ENCODE results near the gene HEXIM2.
A peak's percentile ranks its signal among the peaks of the same experiment; 100 is the strongest.

Gene HEXIM2

DNA sequence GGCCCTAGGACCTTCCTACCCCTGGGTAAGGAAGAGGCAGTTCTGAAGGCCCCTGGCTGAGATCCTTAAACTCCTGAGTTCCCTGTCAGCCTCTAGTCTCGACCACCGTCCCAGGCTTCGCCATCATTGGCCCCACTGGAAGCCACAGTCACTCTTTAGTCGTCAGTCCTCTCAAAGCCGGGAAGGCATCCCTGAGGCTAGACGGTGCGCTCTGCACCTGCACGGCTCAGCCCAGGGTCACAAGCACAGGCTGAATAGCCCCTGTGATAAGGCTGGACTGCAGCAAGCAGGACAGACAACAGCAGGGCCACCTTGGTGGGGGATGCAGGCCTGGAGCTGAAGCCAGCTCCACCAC is 16.7 kb upstream of the HEXIM2 start:
- DNase-seq (ENCODE audit: low read depth), result no peak

DNA sequence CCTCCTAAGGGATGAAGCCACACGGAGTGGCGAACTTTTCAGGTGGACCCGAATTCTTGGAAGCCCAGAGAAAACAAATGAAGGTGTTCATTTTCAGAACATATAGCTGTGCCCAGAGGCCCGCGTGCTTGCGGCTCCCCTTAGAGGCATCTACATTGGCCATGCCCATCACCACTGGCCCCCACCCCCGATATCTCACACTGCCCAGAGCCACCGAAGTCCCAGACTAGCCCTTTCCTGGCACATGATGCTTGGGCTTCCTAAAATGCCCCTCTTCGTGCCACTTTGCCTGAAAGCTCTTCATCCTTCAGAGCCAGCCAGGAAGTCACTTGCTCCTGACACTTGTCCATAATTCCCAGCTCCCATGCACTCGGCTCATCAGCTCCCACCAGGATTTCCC is 15.5 kb upstream of the HEXIM2 start:
- no peak for DNase-seq (ENCODE audit: low read depth)

DNA sequence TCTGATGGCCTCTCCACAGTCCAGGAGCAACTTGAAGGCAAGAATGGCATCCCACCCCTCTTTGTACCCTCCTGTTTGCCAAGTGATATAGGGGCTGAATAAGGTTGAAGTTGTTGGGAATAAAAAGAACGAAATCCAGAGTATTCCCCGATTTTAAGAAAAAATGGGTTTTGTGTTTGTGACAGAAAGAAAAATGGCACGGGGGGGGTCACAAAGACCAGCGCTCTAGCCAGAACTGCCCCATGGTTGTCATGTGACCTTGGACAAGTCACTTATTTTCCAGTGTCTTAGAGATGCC is 15.1 kb upstream of the HEXIM2 start:
- DNase-seq (ENCODE audit: low read depth), result no peak

DNA sequence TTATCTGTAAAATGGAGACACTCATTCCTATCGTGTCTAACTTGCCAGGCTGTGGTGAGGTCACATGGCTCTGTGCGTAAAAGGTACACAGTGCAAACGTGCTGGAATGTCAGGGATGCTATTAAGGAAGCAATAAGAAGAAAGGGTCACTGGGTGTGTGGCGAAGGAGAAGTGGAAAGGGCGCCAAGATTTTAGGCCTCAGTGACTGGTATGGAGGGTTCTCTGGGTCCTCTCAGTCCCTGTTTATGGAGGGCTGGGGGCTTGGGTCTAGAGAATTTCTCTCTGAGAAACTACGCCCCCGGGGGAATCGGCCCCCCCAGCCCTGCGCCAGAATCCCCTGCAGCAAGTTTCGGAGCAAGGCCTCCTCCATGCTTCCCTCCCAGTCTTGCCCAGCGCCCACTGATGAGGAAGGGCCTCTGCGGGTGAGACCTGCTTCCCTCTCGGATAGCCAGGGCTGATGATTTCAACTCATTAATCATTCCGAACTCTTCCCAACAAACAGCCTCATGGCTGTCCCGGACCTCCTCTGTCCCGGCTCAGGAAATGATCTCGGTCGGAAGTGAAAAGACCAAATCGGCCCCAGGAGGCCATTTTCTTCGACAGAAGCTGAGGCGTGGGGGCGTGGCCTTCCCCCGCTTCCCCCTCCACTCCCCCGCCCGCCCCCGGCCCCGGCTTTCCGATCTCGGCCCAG is 14.6 kb upstream of the HEXIM2 start:
- peak; percentile 41 for DNase-seq (ENCODE audit: low read depth)

DNA sequence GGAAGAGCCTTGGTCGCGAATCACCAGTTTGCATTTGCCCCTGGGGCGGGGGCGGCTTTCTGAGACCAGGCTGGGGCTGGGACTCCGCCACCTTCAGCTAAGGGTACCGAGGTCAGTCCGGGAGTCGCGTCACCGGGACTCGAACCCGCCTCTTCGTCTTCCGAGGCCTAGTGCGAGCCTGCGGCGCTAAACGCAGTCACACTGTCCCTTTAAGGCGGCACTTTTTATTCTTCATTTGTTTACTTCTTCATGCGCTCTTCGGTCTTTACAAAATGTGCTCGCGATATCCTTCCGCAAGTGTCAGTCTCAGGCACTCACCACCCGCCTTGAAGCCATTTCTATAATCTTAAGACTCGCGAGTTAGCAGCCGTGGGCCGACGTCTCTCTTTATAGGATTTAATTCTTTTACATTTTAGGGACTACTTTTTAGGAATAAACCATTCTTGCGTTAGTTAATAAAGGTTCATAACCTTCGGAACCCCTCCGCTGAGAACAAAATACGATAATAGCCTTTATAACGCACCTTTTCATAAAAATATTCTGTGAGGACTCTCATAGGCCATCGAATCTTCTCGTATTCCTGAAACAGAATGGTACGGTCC is 14.0 kb upstream of the HEXIM2 start:
- DNase-seq (ENCODE audit: low read depth), result peak; percentile 44

DNA sequence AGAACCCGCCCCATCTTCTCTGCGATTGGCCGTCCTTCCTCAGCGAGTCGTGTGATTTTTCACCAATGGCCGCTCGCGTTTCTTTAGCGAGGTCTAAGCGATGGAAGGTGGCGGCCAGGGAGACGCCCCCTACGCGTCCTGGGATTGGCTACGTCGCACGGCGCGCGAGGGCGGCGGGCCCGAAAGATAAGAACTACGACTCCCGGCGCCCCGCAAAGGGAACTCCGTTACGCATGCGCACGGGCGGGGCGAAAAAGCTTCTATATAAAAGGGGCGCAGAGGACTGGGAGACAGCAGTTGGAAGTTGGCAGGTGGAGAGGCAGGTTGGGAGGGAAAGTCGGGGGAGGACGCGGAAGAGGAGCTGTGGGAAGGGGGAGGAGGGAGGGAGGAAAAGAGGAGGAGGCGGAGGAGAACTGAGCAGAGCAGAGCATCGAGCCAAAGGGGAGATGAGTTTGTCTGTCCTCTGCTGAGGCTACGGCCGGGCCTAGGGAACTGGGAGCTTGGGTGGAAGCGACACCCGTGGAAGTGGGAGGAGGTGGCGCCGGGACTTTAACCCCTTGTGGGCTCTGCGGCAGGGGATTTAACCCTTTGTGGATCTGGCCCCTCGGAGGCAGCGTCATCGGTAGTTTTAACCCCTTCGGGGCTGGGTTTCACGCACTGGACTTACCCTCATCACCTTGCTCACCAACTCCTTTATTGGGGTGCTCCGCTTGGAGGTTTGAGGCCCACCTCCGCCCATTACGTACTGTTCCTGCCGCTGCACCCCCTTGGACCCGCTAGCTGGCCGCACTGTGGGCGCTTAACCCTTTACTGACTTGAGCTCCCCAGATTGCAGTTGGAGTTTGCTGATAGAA is 13.3 kb upstream of the HEXIM2 start, which contains the start of gene HEXIM1:
TSS of gene HEXIM1 (plus strand) at position 293 of the 854 bp plus-strand sequence. CDS start 716 bp downstream, outside the sequence.
- DNase-seq (ENCODE audit: low read depth), result peak; percentile 95

DNA sequence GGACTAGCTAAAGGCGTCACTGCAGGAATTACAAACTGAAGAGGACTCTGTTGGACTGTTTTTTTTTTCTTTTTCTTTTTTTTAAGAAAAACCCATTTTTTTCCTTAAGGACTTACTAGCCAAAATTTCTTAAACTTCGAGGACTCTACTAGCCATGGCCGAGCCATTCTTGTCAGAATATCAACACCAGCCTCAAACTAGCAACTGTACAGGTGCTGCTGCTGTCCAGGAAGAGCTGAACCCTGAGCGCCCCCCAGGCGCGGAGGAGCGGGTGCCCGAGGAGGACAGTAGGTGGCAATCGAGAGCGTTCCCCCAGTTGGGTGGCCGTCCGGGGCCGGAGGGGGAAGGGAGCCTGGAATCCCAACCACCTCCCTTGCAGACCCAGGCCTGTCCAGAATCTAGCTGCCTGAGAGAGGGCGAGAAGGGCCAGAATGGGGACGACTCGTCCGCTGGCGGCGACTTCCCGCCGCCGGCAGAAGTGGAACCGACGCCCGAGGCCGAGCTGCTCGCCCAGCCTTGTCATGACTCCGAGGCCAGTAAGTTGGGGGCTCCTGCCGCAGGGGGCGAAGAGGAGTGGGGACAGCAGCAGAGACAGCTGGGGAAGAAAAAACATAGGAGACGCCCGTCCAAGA is 12.5 kb upstream of the HEXIM2 start:
- no peak for DNase-seq (ENCODE audit: low read depth)

DNA sequence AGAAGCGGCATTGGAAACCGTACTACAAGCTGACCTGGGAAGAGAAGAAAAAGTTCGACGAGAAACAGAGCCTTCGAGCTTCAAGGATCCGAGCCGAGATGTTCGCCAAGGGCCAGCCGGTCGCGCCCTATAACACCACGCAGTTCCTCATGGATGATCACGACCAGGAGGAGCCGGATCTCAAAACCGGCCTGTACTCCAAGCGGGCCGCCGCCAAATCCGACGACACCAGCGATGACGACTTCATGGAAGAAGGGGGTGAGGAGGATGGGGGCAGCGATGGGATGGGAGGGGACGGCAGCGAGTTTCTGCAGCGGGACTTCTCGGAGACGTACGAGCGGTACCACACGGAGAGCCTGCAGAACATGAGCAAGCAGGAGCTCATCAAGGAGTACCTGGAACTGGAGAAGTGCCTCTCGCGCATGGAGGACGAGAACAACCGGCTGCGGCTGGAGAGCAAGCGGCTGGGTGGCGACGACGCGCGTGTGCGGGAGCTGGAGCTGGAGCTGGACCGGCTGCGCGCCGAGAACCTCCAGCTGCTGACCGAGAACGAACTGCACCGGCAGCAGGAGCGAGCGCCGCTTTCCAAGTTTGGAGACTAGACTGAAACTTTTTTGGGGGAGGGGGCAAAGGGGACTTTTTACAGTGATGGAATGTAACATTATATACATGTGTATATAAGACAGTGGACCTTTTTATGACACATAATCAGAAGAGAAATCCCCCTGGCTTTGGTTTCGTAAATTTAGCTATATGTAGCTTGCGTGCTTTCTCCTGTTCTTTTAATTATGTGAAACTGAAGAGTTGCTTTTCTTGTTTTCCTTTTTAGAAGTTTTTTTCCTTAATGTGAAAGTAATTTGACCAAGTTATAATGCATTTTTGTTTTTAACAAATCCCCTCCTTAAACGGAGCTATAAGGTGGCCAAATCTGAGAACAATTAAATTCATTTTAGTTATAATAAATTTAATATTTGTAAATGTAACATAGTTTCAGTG is 11.7 kb upstream of the HEXIM2 start:
- no peak for DNase-seq (ENCODE audit: low read depth)

DNA sequence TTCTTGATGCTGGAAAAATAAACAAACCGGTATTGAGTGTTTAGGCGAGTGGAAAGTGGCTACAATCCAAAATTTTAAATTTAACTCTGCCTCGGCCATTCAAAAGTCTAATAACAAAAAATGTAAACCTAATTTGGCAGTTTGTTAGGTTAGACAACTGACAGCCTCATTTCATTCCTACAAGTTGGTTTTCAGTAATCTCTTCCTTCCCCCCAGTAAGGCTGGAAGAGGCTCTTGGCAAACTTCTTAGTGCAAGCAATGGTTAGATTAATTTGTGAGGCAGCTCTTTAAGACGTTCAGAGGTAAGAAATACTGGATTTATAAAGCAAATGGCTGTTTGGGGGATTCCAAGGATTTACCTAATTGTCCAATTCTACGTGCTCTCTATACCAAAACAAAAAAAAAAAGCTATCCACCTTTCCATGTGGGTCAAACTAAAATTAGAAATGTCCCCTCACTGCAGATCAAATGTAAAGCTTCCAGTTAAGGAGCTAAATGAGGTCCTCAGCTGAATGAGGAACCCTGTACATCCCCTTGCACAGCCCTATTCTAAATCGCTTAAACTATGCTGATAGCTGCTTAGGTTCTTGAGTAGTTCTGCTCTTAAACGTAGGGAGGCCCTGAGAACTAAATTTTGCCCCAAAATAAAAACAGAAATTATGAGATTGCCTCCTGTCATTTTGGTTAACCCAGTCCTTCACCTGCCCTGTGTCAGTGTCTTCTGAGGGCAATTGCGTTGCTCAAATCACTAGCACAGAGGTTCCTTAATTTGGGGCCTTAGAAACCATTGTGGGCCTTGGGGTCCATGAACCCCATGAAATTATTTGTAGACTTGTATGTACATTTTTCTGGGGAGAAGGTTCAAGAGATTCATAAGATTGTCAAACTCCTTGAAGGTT is 10.5 kb upstream of the HEXIM2 start:
- no peak for DNase-seq (ENCODE audit: low read depth)

DNA sequence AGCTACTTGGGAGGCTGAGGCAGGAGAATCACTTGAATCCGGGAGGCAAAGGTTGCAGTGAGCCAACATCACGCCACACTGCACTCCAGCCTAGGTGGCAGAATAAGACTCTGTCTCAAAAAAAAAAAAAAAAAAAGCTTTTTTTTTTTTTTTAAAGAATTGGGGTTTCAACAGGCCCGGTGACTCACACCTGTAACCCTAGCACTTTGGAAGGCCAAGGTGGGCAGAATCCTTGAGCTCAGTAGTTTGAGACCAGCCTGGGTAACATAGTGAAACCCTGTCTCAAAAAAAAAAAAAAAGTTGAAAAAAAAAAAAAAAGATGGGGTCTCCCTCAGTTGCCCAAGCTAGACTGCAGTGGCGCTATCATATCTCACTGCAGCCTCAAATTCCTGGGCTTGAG is 6.6 kb upstream of the HEXIM2 start:
- no peak for DNase-seq (ENCODE audit: low read depth)

DNA sequence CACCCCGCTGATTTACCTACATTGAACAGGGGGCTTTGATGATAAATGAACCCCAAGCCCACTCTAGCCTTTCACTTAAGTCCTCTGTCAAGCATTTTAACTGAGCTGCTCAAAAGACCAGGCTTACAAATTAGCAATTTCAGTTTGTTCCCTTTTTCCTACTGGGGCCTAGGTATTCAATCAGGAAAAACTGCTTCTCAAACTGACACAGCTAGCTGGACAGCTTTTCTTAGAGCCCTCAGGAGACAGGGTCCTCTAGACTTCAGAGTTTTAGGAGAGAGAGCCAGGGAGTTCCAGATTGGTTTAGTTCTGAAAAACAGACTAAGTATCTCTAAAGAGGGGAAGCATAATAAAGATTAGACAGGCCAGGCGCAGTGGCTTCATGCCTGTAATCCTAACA is 6.2 kb upstream of the HEXIM2 start:
- DNase-seq (ENCODE audit: low read depth), result no peak

DNA sequence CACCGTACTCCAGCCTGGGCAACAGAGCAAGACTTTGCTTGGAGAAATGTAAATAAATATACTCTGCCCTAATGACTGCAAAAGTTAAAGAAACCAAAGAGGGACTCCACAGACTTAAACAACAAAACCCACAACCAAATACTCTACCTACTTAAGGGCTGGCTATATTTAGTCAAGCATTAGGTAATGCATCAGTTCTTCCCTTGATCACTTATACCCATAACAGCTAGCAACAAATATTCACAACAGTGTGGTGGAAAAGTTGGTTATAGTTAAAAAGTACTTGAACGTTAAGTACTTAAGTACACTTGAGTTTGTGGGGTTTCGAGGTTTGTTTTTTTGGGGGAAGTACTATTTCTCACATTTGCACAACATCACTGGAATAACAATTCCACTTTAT is 5.4 kb upstream of the HEXIM2 start:
- DNase-seq (ENCODE audit: low read depth), result no peak

DNA sequence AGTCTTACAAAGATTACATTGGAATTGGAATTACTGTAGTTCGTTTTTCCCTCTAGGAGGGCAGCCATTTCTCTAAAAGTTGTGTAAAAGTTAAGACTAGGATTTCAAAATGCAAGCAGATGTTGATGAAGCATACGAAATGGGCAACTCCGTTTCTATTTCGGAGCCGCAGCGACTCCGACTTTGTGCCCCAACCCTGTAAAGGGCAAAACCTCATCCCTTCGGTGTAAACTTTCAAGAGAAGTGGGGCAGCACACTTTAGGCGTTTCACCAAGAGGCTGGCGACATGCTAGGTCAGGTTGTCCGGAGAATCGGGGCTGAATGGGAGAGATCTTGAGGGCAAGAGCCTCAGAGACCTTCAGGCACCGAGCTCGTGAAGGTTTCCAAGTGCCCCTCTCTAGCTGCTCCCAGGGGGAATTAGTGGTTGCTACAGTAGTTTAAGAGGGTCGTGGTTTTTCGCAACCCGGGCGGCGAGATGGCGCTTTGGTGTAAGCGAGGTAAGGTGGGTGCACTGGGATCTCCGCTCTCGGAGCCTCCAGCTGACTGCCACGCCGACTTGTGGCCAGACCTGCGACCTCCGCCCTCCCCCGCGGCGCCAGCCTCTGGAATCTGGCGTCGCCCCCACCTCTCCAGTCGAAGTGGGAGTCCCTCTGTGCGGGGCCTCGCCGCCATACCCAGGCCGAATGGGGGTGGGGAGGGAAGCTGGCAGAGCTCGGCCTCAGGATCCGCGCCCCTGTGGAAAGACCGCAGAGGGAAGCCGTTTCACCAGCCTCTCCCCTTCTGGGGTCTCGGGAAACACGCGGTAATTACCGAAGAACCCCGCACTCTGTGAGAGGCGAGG is 1.0 kb upstream of the HEXIM2 start:
- DNase-seq (ENCODE audit: low read depth), result no peak

DNA sequence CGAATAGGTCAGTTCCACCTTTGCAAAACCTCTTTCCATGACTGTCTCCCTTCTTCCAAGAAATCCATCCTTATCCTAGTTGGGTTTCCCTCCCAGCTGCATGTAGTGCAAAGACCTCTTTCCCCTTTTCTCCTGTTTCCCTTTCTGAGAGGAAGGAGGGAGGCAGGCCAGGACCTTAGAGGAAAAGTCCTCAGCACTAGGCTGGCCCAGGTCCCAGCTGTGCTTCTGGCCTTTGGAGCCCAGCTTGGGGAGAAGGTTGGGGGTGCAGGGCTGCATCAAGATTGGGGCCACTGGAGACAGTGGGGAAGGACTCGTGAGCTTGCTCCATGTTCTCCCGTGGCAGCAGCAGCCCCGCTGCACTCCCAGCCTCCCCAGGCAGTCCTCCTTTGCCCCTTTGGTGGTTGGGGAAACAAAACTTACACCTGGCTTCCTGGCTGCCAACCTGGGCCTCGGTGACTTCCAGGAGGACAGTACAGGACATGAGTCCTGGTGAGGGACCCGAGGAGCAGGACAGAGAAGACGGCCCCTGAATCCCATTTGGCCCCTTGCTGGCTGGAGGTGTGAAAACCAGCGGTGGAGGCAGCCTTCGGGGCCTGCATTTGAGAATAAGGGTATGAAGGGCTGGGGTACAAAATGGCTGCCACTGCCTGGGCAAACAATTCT is 481 bp downstream of the HEXIM2 start:
- no peak for DNase-seq (ENCODE audit: low read depth)

DNA sequence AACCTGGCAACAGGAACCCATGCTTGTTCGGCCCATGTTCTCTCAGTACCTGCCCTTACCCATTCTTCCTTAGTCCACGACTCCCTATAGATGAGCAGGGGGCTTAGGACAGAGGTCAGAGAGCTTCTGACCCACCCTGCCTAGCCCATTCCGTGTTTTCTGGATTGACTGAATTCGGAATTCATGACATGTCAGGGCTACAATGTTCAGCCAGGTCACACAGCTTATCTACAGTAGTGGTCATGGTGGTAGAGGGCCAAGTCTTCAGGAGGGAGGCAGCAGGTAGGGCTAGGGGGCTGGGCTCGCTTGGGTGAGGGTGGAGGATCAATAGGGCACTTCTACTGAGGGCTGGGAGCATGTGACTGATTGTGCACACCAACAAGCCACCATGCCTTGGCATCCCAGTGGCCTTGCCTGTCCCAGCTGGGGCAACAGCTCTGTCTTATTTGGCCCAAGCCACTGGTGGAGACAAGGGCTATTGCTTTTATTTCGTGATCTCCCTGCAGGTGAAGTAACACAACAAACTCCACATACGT is 3.1 kb downstream of the HEXIM2 start:
- no peak for DNase-seq (ENCODE audit: low read depth)

DNA sequence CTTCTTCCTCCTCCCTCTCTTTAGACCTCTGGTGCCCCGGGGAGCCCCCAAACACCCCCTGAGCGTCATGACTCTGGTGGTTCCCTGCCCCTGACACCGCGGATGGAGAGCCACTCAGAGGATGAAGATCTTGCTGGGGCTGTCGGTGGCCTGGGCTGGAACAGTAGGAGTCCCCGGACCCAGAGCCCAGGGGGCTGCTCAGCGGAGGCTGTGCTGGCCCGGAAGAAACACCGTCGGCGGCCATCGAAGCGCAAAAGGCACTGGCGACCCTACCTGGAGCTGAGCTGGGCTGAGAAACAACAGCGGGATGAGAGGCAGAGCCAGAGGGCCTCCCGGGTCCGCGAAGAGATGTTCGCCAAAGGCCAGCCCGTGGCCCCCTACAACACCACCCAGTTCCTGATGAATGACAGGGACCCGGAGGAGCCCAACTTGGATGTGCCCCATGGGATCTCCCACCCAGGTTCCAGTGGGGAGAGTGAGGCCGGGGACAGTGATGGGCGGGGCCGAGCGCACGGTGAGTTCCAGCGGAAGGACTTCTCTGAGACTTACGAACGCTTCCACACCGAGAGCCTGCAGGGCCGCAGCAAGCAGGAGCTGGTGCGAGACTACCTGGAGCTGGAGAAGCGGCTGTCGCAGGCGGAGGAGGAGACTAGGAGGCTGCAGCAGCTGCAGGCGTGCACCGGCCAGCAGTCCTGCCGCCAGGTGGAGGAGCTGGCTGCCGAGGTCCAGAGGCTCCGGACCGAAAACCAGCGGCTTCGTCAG is 7.5 kb downstream of the HEXIM2 start:
- DNase-seq (ENCODE audit: low read depth), result no peak

DNA sequence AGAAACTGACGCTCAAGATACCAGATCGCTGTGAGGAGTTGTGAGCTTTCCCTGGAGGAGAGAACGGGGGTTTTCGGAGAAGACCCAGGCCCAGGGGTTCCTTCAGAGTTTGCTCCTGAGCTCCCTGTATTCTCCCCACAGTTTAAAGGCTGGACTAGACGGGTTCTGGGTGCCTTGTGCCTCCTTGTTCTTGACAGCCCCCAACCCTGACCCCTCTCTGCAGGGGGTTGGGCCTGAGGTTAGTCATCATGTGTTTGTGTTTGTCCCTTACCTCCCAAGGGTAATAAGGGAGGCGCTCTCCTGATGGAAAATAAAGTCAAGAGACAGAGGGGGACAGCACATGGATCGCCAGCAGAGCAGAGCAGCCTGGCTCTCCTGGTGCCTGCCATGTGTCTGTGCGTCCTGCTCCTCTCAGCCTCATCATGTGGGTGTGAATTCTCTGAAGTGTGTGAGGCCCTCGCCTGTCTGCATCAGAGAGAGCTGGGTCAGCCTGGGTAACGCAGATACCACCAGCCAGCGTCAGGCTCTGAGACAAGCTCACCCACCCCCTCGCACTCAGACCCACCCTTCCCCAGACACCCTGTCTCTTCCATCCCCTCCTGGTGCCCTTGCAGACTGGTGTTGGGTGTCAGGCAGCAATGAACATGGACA is 8.7 kb downstream of the HEXIM2 start:
- DNase-seq (ENCODE audit: low read depth), result no peak

DNA sequence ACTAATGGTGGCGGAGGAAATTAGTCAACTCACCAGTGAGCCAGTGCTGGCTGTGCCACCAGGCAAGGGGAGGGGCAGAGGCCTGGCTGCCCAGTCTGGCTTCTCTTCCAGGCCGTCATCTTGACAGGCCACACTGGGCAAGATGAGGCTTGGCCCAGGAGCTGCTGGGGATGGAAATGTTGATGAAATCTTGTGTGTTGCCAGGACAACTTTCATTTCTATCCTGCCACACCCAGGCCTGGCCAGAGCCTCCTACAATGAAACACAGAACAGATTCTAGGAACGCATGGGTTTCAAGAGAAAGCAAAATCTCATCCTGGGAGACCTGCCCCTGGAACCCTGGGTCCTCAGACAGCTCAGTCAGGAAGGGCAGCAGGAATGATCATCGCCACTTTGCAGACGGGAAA is 9.3 kb downstream of the HEXIM2 start:
- DNase-seq (ENCODE audit: low read depth), result no peak

Measured in stimulated activated CD8-positive, alpha-beta memory T cell treated with anti-CD3 and anti-CD28 coated beads, Interleukin-15, amount 100 ng/mL, for 1 hour (primary cell).